Measurements from ENCODE around the gene LIMS2. TPM values are rescaled to one million over a fixed set of nuclear protein-coding genes. Genes with fewer than 3 reads are reported as not detected.

LIMS2 gene
- total and polyA plus RNA-seq, 10 donors, result 62.5 to 437 (median 115) TPM

DNA sequence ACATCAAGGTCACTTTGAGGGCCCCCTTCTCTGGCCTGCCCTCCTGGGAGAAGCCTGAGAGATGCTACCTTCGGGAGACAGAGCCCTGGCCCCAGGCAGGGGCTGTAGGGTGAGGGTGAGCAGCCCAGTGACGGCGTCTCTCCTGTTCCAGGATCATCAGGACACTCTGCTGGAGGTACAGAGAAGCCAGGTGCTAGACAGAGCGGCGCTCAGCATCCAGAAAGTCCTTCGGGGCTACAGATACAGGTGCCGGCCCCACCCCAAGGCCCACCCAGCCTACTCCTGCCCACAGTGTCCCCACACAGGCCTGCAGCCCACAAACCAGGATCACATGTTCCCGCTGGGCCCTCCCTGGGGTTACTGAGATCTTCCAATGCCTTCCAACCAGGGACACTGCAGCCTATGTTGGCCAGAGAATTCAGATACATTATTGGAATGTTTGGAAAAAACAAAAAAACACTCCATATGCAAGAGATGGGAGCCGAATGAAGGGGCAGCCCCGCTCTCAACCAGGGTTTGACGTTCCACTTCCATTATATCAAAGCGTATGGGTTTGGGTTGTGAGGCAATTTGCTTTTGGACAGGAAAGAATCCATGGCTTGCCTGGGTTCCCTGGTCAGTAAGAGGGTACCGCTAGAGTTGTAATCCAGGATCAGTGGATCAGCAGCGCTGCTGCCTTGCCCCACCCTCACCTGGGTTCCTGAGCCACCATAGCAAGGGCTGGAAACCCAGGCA lies 78.9 kb downstream of the LIMS2 start:
- TF ChIP-seq POLR2AphosphoS5 (IDR thresholded peaks at IDR 0.05), result no peak
- TF ChIP-seq, protein P1, sequence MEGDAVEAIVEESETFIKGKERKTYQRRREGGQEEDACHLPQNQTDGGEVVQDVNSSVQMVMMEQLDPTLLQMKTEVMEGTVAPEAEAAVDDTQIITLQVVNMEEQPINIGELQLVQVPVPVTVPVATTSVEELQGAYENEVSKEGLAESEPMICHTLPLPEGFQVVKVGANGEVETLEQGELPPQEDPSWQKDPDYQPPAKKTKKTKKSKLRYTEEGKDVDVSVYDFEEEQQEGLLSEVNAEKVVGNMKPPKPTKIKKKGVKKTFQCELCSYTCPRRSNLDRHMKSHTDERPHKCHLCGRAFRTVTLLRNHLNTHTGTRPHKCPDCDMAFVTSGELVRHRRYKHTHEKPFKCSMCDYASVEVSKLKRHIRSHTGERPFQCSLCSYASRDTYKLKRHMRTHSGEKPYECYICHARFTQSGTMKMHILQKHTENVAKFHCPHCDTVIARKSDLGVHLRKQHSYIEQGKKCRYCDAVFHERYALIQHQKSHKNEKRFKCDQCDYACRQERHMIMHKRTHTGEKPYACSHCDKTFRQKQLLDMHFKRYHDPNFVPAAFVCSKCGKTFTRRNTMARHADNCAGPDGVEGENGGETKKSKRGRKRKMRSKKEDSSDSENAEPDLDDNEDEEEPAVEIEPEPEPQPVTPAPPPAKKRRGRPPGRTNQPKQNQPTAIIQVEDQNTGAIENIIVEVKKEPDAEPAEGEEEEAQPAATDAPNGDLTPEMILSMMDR (IDR thresholded peaks at IDR 0.05 in 8 of 11, conservative IDR thresholded peaks at IDR 0.05 in 3 of 11), result no peak
- TF ChIP-seq POLR2A (IDR thresholded peaks at IDR 0.05), result no peak
- Histone ChIP-seq H3K9me3 (no peaks in the 10 kb centered on the region), H3K27ac (no peak overlapping the region), H3K4me3 (no peak overlapping the region), H3K27me3 (replicated peaks in 1 of 7) (no peaks in the 10 kb centered on the region), H3K4me1 (peaks cover 0 to 5% (median 4%) of the 10 kb centered on the region in 6 donors), H3K36me3 (no peaks in the 10 kb centered on the region)
- peak; percentile 44 for DNase-seq
- WGBS, 5 donors, result 91 to 97% (median 95%) methylated on average over 10 to 14 of the region's 14 CpGs
- intact Hi-C loops (cut with DNase I; ENCODE audit: low total_unique reads), result loop anchor here (10.0 kb wide), 1 partner anchor 48 kb away; the partner anchor contains the start of gene GPR17

DNA sequence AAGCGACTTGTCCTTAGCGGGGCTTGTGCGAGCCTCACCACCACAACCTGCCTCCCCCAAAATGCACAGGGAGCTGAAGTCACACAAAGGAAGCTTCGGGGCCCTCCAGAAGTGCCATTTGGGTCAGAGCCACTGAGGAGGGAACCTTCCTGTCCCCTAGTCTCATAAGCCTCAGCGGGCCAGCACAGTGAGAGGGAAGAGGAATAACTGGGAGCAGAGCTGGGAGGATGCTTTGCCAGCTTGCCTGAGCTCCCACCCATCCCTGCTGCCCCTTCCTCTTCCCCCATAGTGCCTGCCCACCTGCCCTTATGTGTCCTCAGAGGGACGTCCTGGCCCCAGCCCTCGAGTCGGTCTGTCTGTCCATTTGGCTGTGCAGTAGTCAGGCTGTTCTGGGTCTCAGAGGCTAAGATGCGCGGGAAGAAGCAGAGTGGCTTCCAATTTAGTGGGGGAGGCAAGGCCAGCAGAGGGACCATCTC lies 81.2 kb downstream of the LIMS2 start:
- Histone ChIP-seq H3K4me3 (no peak overlapping the region), H3K9me3 (no peaks in the 10 kb centered on the region), H3K36me3 (no peaks in the 10 kb centered on the region), H3K27ac (no peak overlapping the region), H3K27me3 (replicated peaks in 1 of 7) (no peaks in the 10 kb centered on the region), H3K4me1 (peaks cover 0 to 11% (median 7%) of the 10 kb centered on the region in 6 donors)
- intact Hi-C loops (cut with DNase I; ENCODE audit: low total_unique reads), result loop anchor here (10.0 kb wide), 1 partner anchor 51 kb away; the partner anchor contains the start of gene GPR17
- no peak for TF ChIP-seq POLR2A (IDR thresholded peaks at IDR 0.05)
- TF ChIP-seq, protein P1 (IDR thresholded peaks at IDR 0.05 in 8 of 11, conservative IDR thresholded peaks at IDR 0.05 in 3 of 11), result no peak
- TF ChIP-seq POLR2AphosphoS5 (IDR thresholded peaks at IDR 0.05), result no peak
- WGBS, 5 donors, result 88 to 97% (median 90%) methylated on average over 10 of the region's 10 CpGs
- no peak for DNase-seq

DNA sequence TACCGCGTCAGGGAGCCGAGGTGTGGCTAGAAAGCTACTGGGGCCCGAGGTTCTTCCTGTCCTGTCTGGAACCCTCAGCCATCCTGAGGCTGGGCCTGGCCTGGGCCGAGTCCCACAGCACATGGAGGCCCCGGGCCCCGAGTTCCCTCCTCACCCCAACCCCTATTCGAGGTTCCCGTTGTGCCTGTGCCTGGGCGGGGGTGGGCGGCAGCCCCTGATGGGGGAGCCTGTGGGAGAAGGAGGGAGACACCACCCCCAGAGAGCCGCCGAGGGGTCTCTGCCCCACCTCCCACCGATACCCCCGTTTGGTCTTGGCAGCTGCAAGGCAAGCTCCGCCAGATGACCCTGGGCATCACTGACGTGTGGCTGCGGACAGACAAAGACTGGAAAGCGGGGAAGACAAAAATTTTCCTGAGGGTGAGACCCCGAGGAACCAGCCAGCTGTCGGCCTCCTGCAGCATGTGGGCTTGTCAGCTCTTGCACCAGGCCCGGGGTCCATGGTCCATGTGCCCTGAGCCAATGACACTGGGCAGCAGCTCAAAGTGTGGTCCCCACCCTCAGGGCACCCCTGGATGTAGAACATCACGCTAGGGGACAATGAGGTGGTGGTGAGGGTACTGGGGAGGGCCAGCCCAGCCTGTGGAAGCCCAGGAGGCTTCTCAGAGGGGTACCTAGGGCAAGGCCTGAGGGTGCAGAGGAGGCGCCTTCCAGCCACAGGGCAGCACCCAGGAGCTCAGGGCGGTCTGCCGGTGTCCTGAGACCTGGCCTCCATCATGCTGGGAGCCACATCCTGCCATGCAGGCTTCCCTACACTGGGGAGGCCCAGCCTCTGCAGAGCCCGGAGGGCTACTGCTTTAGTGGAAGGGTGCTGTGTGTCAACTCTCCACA lies 81.9 kb downstream of the LIMS2 start:
- no peak for DNase-seq
- Histone ChIP-seq H3K36me3 (no peaks in the 10 kb centered on the region), H3K9me3 (no peaks in the 10 kb centered on the region), H3K4me3 (no peak overlapping the region), H3K27me3 (replicated peaks in 1 of 7) (no peaks in the 10 kb centered on the region), H3K4me1 (peaks cover 0 to 11% (median 7%) of the 10 kb centered on the region in 6 donors), H3K27ac (no peak overlapping the region)
- TF ChIP-seq POLR2A (IDR thresholded peaks at IDR 0.05), result no peak
- TF ChIP-seq, protein P1 (IDR thresholded peaks at IDR 0.05 in 8 of 11, conservative IDR thresholded peaks at IDR 0.05 in 3 of 11), result no peak
- TF ChIP-seq POLR2AphosphoS5 (IDR thresholded peaks at IDR 0.05), result no peak
- intact Hi-C loops (cut with DNase I; ENCODE audit: low total_unique reads), result loop anchor here (10.0 kb wide), 1 partner anchor 51 kb away; the partner anchor contains the start of gene GPR17
- WGBS, 5 donors, result 83 to 94% (median 88%) methylated on average over 15 to 27 of the region's 27 CpGs

Measured in spleen (tissue), 11 donors.